ENCODE data around the gene BICC1. TPM values are rescaled to one million over a fixed set of nuclear protein-coding genes. Genes with fewer than 3 reads are reported as not detected.

BICC1 gene
- total and polyA plus RNA-seq, 2 of the 8 experiments (the other 6 are each of a cell fraction or from before 2014, with no cell fraction given): 0.20 to 0.73 TPM

DNA sequence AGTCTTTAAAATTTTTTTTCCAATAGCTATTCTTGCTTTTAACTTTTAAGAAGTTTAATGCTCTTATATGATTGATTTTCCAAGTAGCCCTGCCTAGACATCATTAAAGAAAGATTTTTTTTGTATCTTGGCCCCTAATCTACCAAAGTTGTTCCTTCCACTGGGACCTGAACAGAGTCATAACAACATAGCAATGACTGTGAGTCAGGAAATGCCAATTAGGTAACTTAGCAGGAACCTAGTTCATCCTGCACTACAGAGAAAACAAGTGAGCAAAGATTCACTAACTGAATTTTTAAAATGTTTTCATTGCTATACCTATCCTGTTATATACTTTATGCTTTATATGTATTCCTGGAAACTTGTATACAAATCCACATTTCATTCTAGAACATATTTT is 284.7 kb downstream of the BICC1 start (continued):
- TF ChIP-seq CTBP2 (IDR thresholded peaks at IDR 0.05; ENCODE audit: borderline replicate concordance, insufficient read depth, insufficient read length, low read length): no peak
- TF ChIP-seq CTCF (IDR thresholded peaks at IDR 0.05; ENCODE audit: control extremely low read depth in 1 of 3, insufficient read depth in 1 of 3, low read depth in 1 of 3, low read length in 3 of 3): no peak
- no peak for TF ChIP-seq TCF12 (IDR thresholded peaks at IDR 0.05; ENCODE audit: low read depth, low read length)
- TF ChIP-seq CREB1 (IDR thresholded peaks at IDR 0.05): no peak
- no peak for TF ChIP-seq CHD2 (IDR thresholded peaks at IDR 0.05; ENCODE audit: low read length)
